CD8-positive, alpha-beta memory T cell (primary cell): Measurements from ENCODE around the gene TUBA4B. TPM values are rescaled to one million over a fixed set of nuclear protein-coding genes. Genes with fewer than 3 reads are reported as not detected.

Experiments
- CTCF ChIA-PET: fragments of 350-600 bp; sonication (Branson Sonifier 250); formaldehyde crosslinking; loops from one replicate; lab custom pipeline; 2021; ENCODE audit warnings: antibody characterized with exemption; lab: Charles Lee
- POLR2A ChIA-PET: fragments of 350-600 bp; sonication (Branson Sonifier 250); formaldehyde crosslinking; loops from one replicate; lab custom pipeline; 2021; ENCODE audit warnings: antibody characterized with exemption; lab: Charles Lee
- DNase-seq, 5 donors: peaks; one replicate each; pipeline versions ENCODE4 v3.0.0 to v3.0.0-alpha.2; 2020 to 2022; ENCODE audit warnings: mixed read lengths in 1 of 5
- H3K27ac ChIP-seq: one replicate; pipeline ENCODE4 v1.7.0; 2013; ENCODE audit warnings: low read depth, mild to moderate bottlenecking, low read length, moderate library complexity
- H3K27me3 ChIP-seq: 2 replicates; pipeline ENCODE4 v1.7.0; 2013; ENCODE audit warnings: low read length, mild to moderate bottlenecking; ENCODE audit not compliant: insufficient read depth, poor library complexity, severe bottlenecking
- H3K36me3 ChIP-seq: 2 replicates; pipeline ENCODE4 v1.7.0; 2013; ENCODE audit warnings: mild to moderate bottlenecking, low read length, moderate library complexity; ENCODE audit not compliant: insufficient read depth
- H3K4me1 ChIP-seq: 2 replicates; pipeline ENCODE4 v1.7.0; 2013; ENCODE audit warnings: mild to moderate bottlenecking, low read length, moderate library complexity; ENCODE audit not compliant: insufficient read depth
- H3K4me3 ChIP-seq: 2 replicates; pipeline ENCODE4 v1.7.0; 2013; ENCODE audit warnings: mild to moderate bottlenecking, low read length
- H3K9me3 ChIP-seq: 2 replicates; pipeline ENCODE4 v1.7.0; 2013; ENCODE audit warnings: mild to moderate bottlenecking, low read length
- H3K27ac Mint-ChIP-seq, 8 donors: one replicate each; pipeline ENCODE4 v1.8.0; 2020 to 2021; ENCODE audit warnings: mixed read lengths in 8 of 8, mild to moderate bottlenecking in 6 of 8, inconsistent platforms in 3 of 8, moderate library complexity in 3 of 8
- H3K27me3 Mint-ChIP-seq, 2 donors: one replicate each; pipeline ENCODE4 v1.8.0; 2020 to 2021; ENCODE audit warnings: mixed read lengths in 2 of 2, mild to moderate bottlenecking in 1 of 2, moderate library complexity in 1 of 2
- H3K36me3 Mint-ChIP-seq, 3 donors: one replicate each; pipeline ENCODE4 v1.8.0; 2020 to 2021; ENCODE audit warnings: mixed read lengths in 3 of 3, inconsistent platforms in 1 of 3, mild to moderate bottlenecking in 1 of 3
- H3K4me1 Mint-ChIP-seq, 3 donors: one replicate each; pipeline ENCODE4 v1.8.0; 2020 to 2021; ENCODE audit warnings: mixed read lengths in 3 of 3, inconsistent platforms in 1 of 3, mild to moderate bottlenecking in 1 of 3
- H3K4me3 Mint-ChIP-seq, 7 donors: one replicate each; pipeline ENCODE4 v1.8.0; 2020 to 2021; ENCODE audit warnings: mixed read lengths in 7 of 7, mild to moderate bottlenecking in 6 of 7, moderate library complexity in 4 of 7, inconsistent platforms in 2 of 7
- H3K9me3 Mint-ChIP-seq, 5 donors: one replicate each; pipeline ENCODE4 v1.8.0; 2020 to 2022; ENCODE audit warnings: mixed read lengths in 5 of 5, mild to moderate bottlenecking in 3 of 5, moderate library complexity in 2 of 5, inconsistent platforms in 1 of 5
- polyA plus RNA-seq: library from polyadenylated mRNA; unstranded; fragments of 300-500 nt; fragmentation: Illumina TruSeq; gene quantifications from one replicate; pipeline ENCODE4 v1.2.3, GENCODE V29; 2021
- total RNA-seq, 2 experiments: library from RNA; stranded (reverse); gene quantifications; one replicate each; pipeline ENCODE4 v1.2.3, GENCODE V29; 2021

The TUBA4B gene
- total RNA-seq, result not detected
- not detected for polyA plus RNA-seq

DNA sequence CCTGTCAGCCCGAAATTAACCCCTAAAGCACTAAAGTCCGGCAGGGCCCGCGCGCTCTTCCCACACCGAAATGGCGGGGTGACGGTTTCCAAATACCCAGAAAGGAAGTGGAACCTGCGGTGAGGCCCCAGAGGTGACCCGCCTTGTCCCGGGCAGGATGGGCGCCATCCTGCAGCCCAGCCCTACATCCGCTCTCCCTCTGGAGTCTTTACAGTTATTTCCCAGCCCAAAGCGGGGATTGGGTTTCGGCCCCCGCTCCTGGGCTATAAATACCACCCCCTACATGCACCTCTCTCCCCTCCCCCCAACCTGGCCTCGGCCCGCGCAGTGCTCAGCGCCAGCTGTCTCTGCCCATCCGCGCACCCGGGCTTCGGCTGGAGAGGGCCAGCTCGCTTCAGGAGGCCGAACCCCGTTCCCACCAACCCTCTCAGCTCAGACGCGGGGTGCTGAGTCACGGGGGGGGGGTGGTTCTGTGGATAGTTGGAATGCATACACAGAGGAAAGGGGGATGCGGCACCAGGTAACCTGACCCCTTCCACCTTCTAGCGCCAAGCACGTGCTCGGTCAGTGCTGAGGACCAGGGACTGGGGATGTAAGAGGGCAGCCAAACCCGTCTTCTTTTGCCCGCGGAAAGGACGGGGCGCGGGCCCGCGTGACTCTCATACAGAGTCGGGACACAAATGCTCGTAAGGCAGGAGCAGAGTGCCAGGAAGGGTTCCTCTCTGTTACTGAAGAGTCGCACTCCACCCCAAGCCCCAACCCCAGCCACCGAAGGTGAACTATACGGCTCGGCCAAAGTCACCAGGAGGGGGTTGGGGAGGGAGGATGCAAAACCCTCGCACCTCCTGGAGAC, at the start of gene TUBA4B:
Gene TUBA4B (plus strand): TSS at position 344 of the 853 bp plus-strand sequence. CDS start 165 bp downstream, at position 509.
- peak; percentile 25 to 60 (median 48) for DNase-seq
- H3K4me1 ChIP-seq, result peaks cover 45% of the 10 kb centered on the region
- peak within 1 kb of the TSS; percentile 95 for H3K27ac ChIP-seq
- no peaks in the 10 kb centered on the region for H3K27me3 ChIP-seq
- peak within 1 kb of the TSS; percentile 99 for H3K4me3 ChIP-seq
- peak within 1 kb of the TSS; percentile 84 to 99 (median 89) for H3K4me3 Mint-ChIP-seq
- H3K36me3 Mint-ChIP-seq, result peaks cover 4 to 60% (median 24%) of the 10 kb centered on the region in 3 donors
- peak within 1 kb of the TSS; percentile 91 to 100 (median 96) for H3K27ac Mint-ChIP-seq
- peaks cover 34% of the 10 kb centered on the region for H3K36me3 ChIP-seq
- H3K4me1 Mint-ChIP-seq, result peaks cover 52 to 59% (median 54%) of the 10 kb centered on the region in 3 donors
- POLR2A ChIA-PET, result interaction anchor here (0.6 to 11.9 kb wide), 13 partner anchors 23 to 1037 kb away, joined by 3 to 164 read pairs (median 7); partner anchors contain the start of genes ABCB6, ANKZF1, ATG9A and CNPPD1
- no peaks in the 10 kb centered on the region for H3K9me3 ChIP-seq
- CTCF ChIA-PET, result interaction anchor here (0.6 to 12.3 kb wide), 14 partner anchors 8 to 99 kb away, joined by 3 to 136 read pairs (median 5); partner anchors contain the start of genes ABCB6, ANKZF1, ATG9A and DNAJB2
- no peaks in the 10 kb centered on the region for H3K9me3 Mint-ChIP-seq
- H3K27me3 Mint-ChIP-seq, result no peaks in the 10 kb centered on the region

DNA sequence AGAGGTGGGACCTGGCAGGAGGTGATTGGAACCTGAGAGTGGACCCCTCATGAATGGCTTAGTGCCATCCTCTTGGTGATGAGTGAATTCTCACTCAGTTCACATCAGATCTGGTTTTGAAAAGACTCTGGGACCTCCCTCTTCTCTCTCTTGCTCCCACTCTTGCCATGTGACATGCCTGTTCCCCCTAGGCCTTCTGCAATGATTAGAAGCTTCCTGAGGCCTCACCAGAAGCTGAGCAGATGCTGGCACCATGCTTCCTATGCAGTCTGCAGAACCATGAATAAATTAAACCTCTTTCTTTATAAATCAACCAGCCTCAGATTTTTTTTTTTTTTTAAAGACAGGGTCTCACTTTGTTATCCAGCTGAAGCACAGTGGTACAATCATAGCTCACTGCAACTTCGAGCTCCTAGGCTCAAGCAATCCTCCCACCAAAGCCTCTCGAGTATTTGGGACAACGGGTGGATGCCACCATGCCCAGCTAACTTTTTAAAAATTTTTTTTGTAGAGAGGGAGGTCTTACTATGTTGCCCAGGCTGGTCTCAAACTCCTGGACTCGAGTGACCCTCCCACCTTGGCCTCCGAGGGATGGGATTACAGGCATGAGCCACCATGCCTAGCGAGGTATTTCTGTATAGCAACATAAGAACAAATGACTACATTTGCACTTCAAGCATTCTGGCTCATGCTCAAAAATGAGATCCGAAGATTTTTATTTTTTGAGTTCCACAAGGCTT, 48.4 kb upstream of the TUBA4B start:
- H3K27ac ChIP-seq, result no peak overlapping the region
- H3K9me3 ChIP-seq, result no peaks in the 10 kb centered on the region
- H3K27me3 Mint-ChIP-seq, result no peaks in the 10 kb centered on the region
- no peaks in the 10 kb centered on the region for H3K27me3 ChIP-seq
- H3K4me3 Mint-ChIP-seq, result peak overlapping the region in 1 of 7 donors; percentile 37
- no peak for DNase-seq
- peaks cover 0 to 26% (median 0%) of the 10 kb centered on the region in 3 donors for H3K36me3 Mint-ChIP-seq
- peaks cover 30 to 46% (median 44%) of the 10 kb centered on the region in 3 donors for H3K4me1 Mint-ChIP-seq
- CTCF ChIA-PET, result interaction anchor here (0.7 to 1.7 kb wide), 7 partner anchors 10 to 1016 kb away, joined by 3 to 4 read pairs (median 3); partner anchors contain the start of genes CNPPD1 and NHEJ1
- peaks cover 0 to 5% (median 0%) of the 10 kb centered on the region in 5 donors for H3K9me3 Mint-ChIP-seq
- peak overlapping the region in 6 of 8 donors; percentile 11 to 96 (median 83) for H3K27ac Mint-ChIP-seq
- H3K4me1 ChIP-seq, result peaks cover 24% of the 10 kb centered on the region
- peaks cover 20% of the 10 kb centered on the region for H3K36me3 ChIP-seq
- POLR2A ChIA-PET, result interaction anchor here (3.9 kb wide), 1 partner anchor 29 kb away, joined by 88 read pairs; the partner anchor contains the start of gene CNPPD1
- no peak overlapping the region for H3K4me3 ChIP-seq

DNA sequence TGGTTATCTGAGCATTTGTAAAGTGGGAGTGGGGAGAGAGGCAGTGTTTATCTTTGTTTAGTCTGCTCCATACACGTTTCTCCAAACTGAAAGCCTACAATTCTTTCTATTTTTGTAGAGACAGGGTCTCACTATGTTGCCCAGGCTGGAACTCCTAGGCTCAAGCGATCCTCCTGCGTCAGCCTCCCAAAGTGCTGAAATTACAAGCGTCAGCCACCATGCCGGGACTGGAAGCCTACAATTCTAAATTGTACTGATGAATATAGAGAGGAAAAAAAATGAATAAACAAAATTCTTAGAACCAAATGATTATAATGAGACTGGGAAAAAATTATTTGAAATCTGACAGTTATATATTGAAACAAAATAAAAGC, 47.9 kb upstream of the TUBA4B start:
- peaks cover 31 to 49% (median 46%) of the 10 kb centered on the region in 3 donors for H3K4me1 Mint-ChIP-seq

DNA sequence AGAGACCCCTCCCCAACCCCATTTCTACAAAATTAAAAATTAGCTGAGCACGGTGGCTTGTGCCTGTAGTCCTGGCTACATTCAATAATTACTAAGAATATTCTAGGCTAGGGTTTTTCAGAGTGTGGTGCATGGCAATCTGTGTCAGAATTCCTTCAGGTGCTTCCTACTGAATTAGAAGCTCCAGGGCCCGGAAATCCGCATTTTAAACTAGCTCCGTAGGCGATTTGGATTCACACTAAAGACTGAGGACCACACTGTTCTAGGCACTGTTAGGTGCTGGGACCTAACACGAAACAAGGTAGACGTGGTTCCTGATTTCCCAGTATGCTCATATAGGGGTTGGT, 47.1 kb upstream of the TUBA4B start:
- H3K4me1 ChIP-seq, result peaks cover 24% of the 10 kb centered on the region
- ChIA-PET POLR2A (interaction anchor here (0.6 to 3.9 kb wide), 17 partner anchors 9 to 977 kb away, joined by 3 to 88 read pairs (median 5); partner anchors contain the start of genes ANKZF1, ATG9A, BCS1L and CNPPD1), CTCF (interaction anchor here (0.7 to 7.1 kb wide), 10 partner anchors 13 to 89 kb away, joined by 3 to 70 read pairs (median 6); partner anchors contain the start of genes CNPPD1, GLB1L, NHEJ1 and SLC23A3)
- H3K27ac Mint-ChIP-seq, result peak overlapping the region; percentile 95 to 99 (median 96)
- H3K36me3 ChIP-seq, result peaks cover 20% of the 10 kb centered on the region
- peaks cover 26 to 48% (median 44%) of the 10 kb centered on the region in 3 donors for H3K4me1 Mint-ChIP-seq
- peaks cover 0 to under 1% (median 0%) of the 10 kb centered on the region in 5 donors for H3K9me3 Mint-ChIP-seq
- peak overlapping the region; percentile 85 for H3K27ac ChIP-seq
- peak overlapping the region; percentile 81 for H3K4me3 ChIP-seq
- peak overlapping the region; percentile 88 to 97 (median 94) for H3K4me3 Mint-ChIP-seq
- H3K27me3 Mint-ChIP-seq, result no peaks in the 10 kb centered on the region
- H3K36me3 Mint-ChIP-seq, result peaks cover 0 to 27% (median 0%) of the 10 kb centered on the region in 3 donors
- no peaks in the 10 kb centered on the region for H3K9me3 ChIP-seq
- H3K27me3 ChIP-seq, result no peaks in the 10 kb centered on the region
- no peak for DNase-seq

More for the DNA sequence above, 47.9 kb upstream of the TUBA4B start:
- peaks cover 0 to 5% (median 0%) of the 10 kb centered on the region in 5 donors for H3K9me3 Mint-ChIP-seq
- ChIA-PET CTCF (interaction anchor here (0.7 to 4.0 kb wide), 6 partner anchors 9 to 90 kb away, joined by 3 to 14 read pairs (median 6); partner anchors contain the start of genes CNPPD1 and NHEJ1), POLR2A (interaction anchor here (2.1 to 3.9 kb wide), 3 partner anchors 25 to 49 kb away, joined by 16 to 88 read pairs (median 16); partner anchors contain the start of genes CNPPD1 and TUBA4A)
- Histone ChIP-seq H3K27me3 (no peaks in the 10 kb centered on the region), H3K4me3 (no peak overlapping the region), H3K9me3 (no peaks in the 10 kb centered on the region), H3K4me1 (peaks cover 20% of the 10 kb centered on the region), H3K36me3 (peaks cover 20% of the 10 kb centered on the region), H3K27ac (no peak overlapping the region)
- peak overlapping the region in 4 of 7 donors; percentile 31 to 53 (median 39) for H3K4me3 Mint-ChIP-seq
- H3K36me3 Mint-ChIP-seq, result peaks cover 0 to 27% (median 0%) of the 10 kb centered on the region in 3 donors
- no peak for DNase-seq
- H3K27me3 Mint-ChIP-seq, result no peaks in the 10 kb centered on the region
- H3K27ac Mint-ChIP-seq, result peak overlapping the region; percentile 34 to 99 (median 93)

DNA sequence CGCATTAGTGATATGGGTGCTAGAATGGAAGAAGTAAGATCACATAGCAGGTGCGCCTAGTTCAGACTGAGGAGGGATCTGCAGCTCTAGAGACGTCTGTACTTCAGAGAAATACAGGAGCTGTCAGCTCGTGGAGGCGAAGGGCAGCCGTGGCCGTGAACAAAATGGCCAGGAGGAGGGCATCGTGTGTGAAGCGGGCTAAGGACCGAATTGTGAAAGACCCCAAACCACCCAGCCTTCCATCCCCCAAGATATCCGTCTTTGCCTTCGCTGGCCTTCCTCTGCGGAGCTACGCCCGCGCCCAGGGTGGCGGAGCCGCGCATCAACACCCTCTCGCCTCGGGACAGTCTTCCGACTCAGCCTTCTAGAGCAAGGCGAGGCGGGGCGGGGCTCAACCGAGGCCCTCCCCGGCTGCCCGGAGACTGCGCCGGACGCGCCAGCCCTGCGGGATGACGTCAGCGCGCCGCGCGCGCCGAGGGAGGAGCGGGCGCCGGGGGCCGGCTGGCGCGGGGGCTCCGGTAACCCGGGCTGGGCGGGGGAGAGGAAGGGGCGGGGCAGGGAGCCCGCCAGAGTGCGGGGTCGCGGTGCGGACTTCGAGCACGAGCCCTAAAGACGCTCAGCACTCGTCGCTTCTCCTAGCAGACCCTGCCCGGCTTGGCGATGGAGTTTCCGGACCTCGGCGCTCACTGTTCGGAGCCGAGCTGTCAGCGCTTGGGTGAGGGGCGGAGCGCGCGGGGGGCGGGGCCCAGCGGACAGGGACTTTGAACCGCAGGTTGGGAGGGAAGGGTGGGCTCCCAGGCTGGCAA, 46.5 kb upstream of the TUBA4B start, which contains the start of gene ZFAND2B:
Gene ZFAND2B (plus strand): TSS at position 455 of the 806 bp plus-strand sequence. CDS start 206 bp downstream, at position 661.
- Mint-ChIP-seq H3K27ac (peak within 1 kb of the TSS; percentile 95 to 99 (median 96)), H3K27me3 (no peaks in the 10 kb centered on the region), H3K4me3 (peak within 1 kb of the TSS; percentile 88 to 97 (median 94)), H3K36me3 (peaks cover 0 to 27% (median 0%) of the 10 kb centered on the region in 3 donors), H3K9me3 (no peaks in the 10 kb centered on the region), H3K4me1 (peaks cover 32 to 53% (median 48%) of the 10 kb centered on the region in 3 donors)
- Histone ChIP-seq H3K9me3 (no peaks in the 10 kb centered on the region), H3K36me3 (peaks cover 20% of the 10 kb centered on the region), H3K4me1 (peaks cover 29% of the 10 kb centered on the region), H3K27ac (peak within 1 kb of the TSS; percentile 85), H3K4me3 (peak within 1 kb of the TSS; percentile 81), H3K27me3 (no peaks in the 10 kb centered on the region)
- CTCF ChIA-PET, result interaction anchor here (0.7 to 7.1 kb wide), 13 partner anchors 11 to 88 kb away, joined by 3 to 70 read pairs (median 5); partner anchors contain the start of genes CNPPD1, GLB1L, NHEJ1 and SLC23A3
- POLR2A ChIA-PET, result interaction anchor here (0.6 to 3.9 kb wide), 19 partner anchors 10 to 977 kb away, joined by 3 to 88 read pairs (median 5); partner anchors contain the start of genes ANKZF1, ATG9A, BCS1L and CNPPD1
- DNase-seq, result peak; percentile 95 to 98 (median 96)

DNA sequence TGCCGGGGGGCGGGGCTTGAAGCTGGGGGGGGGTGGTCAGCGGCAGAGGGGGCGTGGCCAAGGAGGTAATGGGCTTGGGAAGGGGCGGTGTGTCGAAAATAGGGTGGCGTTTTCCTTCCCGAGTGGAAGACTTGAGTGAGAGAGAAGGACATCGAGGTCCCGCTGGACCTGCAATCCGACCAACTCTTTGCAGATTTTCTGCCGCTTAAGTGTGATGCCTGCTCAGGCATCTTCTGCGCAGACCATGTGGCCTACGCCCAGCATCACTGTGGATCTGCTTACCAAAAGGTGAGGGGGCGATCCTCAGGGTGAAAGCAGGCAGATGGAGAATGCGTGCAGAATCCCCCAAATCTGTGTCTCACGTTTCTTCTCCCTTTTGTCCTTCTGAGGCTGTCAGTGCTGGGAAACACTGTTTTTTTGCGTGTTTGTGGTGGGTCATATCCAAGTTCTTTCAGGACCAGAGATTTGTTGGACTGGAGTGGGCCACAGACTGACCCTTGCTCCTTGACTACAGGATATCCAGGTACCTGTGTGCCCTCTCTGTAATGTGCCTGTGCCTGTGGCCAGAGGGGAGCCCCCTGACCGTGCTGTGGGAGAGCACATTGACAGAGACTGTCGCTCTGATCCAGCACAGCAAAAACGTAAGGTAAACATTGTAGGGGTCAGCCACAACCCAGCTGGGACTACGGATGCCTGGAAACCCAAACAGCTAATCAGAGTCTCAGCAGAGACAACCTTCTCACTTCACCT, 45.7 kb upstream of the TUBA4B start:
- Histone ChIP-seq H3K9me3 (no peaks in the 10 kb centered on the region), H3K27ac (peak overlapping the region; percentile 85), H3K36me3 (peaks cover 20% of the 10 kb centered on the region), H3K4me1 (peaks cover 29% of the 10 kb centered on the region), H3K4me3 (peak overlapping the region; percentile 81), H3K27me3 (no peaks in the 10 kb centered on the region)
- ChIA-PET CTCF (interaction anchor here (0.9 to 7.1 kb wide), 8 partner anchors 11 to 87 kb away, joined by 3 to 110 read pairs (median 9); partner anchors contain the start of genes CNPPD1, NHEJ1 and SLC23A3), POLR2A (interaction anchor here (0.8 to 3.9 kb wide), 12 partner anchors 23 to 315 kb away, joined by 3 to 88 read pairs (median 10); partner anchors contain the start of genes ANKZF1, ATG9A, CNPPD1 and DNAJB2)
- Mint-ChIP-seq H3K36me3 (peaks cover 0 to 27% (median 1%) of the 10 kb centered on the region in 3 donors), H3K4me1 (peaks cover 32 to 53% (median 49%) of the 10 kb centered on the region in 3 donors), H3K9me3 (no peaks in the 10 kb centered on the region), H3K4me3 (peak overlapping the region; percentile 88 to 97 (median 94)), H3K27ac (peak overlapping the region; percentile 74 to 97 (median 90)), H3K27me3 (no peaks in the 10 kb centered on the region)
- DNase-seq, result no peak
